GM19099 (cell line): Measurements from ENCODE around the gene OR51I2.

Experiments
- POLR2A ChIP-seq: IDR thresholded peaks from 3 replicates; pipeline ENCODE4 v1.6.1; 2011; ENCODE audit warnings: low read depth; ENCODE audit not compliant: insufficient read length; ENCODE audit errors: extremely low read depth

OR51I2 gene, protein sequence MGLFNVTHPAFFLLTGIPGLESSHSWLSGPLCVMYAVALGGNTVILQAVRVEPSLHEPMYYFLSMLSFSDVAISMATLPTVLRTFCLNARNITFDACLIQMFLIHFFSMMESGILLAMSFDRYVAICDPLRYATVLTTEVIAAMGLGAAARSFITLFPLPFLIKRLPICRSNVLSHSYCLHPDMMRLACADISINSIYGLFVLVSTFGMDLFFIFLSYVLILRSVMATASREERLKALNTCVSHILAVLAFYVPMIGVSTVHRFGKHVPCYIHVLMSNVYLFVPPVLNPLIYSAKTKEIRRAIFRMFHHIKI

DNA sequence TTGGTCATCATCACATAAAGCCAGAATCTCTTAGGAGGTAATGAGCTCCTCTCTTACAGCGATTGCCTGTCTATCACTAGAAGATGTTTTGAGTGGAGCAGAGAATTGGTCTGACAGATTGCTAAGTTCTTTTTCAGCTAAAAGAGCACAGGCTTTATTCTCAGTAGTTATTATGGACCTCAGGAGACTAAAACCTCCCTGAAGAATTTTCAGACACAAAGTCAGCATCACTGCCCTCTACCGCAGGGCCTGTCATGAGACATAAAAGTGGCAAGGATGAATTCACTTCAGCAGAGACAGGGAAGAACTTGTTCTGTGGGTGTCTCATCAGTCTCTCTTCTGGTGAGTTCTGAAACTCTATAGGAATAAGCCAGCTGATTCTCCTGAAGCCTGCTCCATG is at the start of gene OR51I2:
Gene OR51I2 (plus strand): TSS at position 301 of the 400 bp plus-strand sequence. CDS start 4,166 bp downstream, outside the sequence.
- TF ChIP-seq POLR2A: no peak

GRCh38 chr11:5405173-5405572 is 44.0 kb upstream of the OR51I2 start:
- TF ChIP-seq POLR2A: no peak

- TF ChIP-seq POLR2A: no peak
Observed at GRCh38 chr11:5420993-5421392, 28.1 kb upstream of the OR51I2 start.

- TF ChIP-seq POLR2A: no peak
Observed at GRCh38 chr11:5421811-5422210, 27.3 kb upstream of the OR51I2 start, which contains the start of gene OR51Q1. Gene OR51Q1 (plus strand): TSS chr11:5422111. CDS start chr11:5422201, 90 bp downstream.

DNA sequence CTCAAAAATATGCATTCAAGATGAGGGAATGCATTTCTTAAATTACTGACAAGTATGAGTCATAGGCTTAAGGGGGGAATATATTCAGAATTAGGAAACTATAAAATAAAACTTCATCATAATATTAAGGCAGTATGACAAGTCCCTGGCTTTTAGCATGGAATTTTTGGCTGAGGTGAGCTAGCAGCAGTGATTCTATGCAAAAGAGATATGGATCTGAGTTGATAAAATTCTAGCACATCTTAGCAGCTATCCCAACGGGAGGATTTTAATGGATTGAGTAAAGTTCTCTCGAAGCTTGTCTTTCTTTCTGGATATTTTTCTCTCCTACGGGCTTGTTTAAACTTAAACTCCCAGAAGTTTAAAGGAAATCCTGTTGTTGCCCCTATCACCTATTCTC is 26.0 kb upstream of the OR51I2 start:
- no peak for TF ChIP-seq POLR2A

- no peak for TF ChIP-seq POLR2A
Observed at GRCh38 chr11:5441414-5441813, 7.7 kb upstream of the OR51I2 start, which contains the start of gene OR51I1. Gene OR51I1 (minus strand): TSS chr11:5441514. CDS start chr11:5441514, 0 bp downstream.

- no peak for TF ChIP-seq POLR2A
Observed at GRCh38 chr11:5443835-5444393, 5.2 kb upstream of the OR51I2 start.

DNA sequence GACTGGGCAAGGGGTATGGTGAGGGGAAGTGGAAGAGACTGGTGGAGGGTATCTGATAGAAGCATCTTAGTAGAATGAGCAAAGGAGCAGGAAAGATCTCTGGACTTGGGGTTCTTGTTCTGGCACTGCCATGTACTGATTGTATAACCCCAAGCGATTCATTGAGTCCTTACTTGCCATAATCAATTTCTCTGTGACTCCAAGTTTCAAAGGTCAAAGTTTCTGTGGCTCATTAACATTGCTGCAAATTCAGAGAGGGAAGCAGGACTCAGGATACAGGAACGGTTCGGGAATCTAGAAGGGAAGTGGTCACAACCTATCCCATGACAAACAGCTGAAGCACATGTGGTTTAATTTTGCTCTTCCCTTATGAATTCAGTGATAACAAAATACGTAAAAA is 309 bp downstream of the OR51I2 start:
- no peak for TF ChIP-seq POLR2A

- no peak for TF ChIP-seq POLR2A
Observed at GRCh38 chr11:5460983-5461621, 12.0 kb downstream of the OR51I2 start.

- TF ChIP-seq POLR2A: no peak
Observed at GRCh38 chr11:5467527-5467926, 18.4 kb downstream of the OR51I2 start.

GRCh38 chr11:5473921-5474320 is 24.8 kb downstream of the OR51I2 start:
- TF ChIP-seq POLR2A: no peak

DNA sequence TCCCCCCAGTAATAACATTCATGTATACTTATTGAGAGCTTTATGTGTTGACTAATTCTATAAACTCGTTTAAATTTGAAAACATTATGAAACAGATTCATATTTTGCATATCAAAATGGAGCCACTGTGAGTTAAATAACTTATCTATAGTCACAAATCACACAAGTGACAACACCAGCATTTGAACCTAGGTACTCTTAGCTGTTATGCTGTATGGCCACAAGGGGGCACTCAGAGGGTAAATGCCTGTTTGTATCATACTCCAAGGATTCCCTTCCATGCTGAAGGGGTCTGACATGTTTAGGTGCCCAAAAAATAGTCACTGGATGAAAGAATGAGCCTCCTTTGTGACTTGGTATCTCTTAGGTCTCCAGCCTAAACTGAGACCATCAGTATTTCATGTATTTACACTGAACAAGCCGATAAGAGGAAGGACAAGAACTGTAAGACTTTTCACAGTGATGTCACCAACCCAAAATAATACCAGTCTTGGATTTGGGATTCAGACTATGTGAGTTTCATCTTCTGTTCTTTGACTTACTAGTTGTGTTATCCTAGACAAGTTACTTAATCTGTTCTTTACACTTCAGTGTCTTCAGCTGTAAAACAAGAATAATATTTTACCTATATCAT is 27.2 kb downstream of the OR51I2 start:
- TF ChIP-seq POLR2A: no peak

GRCh38 chr11:5486003-5486402 is 36.9 kb downstream of the OR51I2 start:
- TF ChIP-seq POLR2A: no peak

- TF ChIP-seq POLR2A: no peak
Observed at GRCh38 chr11:5486421-5486820, 37.3 kb downstream of the OR51I2 start.

DNA sequence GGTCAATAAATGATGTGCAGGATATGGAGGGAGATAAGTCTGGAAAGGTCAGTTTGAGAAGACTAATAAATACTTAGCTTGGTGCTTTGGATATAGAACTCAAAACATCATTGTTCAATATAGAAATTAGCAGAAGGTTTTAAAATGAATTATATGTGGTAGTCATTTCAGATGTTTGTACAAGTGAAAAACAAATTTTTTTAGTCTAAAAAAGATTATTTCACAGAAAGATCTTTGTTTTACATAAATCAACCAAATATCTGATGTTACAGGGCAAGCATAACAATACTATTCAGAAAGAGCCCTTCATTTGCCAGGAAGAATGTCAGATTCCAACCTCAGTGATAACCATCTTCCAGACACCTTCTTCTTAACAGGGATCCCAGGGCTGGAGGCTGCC is 39.3 kb downstream of the OR51I2 start, which contains the start of gene OR52D1:
Gene OR52D1 (plus strand): TSS at position 301 of the 400 bp plus-strand sequence. CDS start 22 bp downstream, at position 323.
- no peak for TF ChIP-seq POLR2A

GRCh38 chr11:5488798-5489399 is 39.8 kb downstream of the OR51I2 start:
- no peak for TF ChIP-seq POLR2A
